ENCODE measurements around the gene TMEM178A.

Gene TMEM178A

GRCh38 chr2:39682066-39682692 is 16.5 kb downstream of the TMEM178A start:
- DNase-seq = no peak

GRCh38 chr2:39683022-39683699 is 17.4 kb downstream of the TMEM178A start:
- DNase-seq = no peak

GRCh38 chr2:39684464-39684863 is 18.7 kb downstream of the TMEM178A start:
- no peak for DNase-seq

DNA sequence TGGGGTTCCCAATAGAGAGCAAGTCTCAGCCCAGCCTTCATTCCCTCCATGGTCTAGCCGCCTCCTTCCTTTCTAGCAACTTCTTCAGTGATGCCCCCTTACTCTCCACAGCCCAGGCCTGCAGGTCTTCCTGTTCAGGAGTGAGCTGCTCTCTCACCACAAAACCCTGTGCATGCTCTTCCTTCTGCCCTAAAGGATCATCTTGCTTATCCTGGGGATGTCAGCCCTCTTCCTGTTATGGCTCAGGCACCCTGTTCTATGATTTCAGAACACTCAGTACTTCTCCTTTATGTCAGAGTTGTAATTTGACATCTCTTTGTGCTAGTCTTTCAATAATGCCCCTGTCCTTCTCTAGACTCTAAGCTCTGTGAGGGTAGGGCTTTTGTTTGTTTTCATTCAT is 19.4 kb downstream of the TMEM178A start:
- DNase-seq = no peak

- DNase-seq = no peak
Observed at GRCh38 chr2:39686456-39686855, 20.7 kb downstream of the TMEM178A start.

- DNase-seq = no peak
Observed at GRCh38 chr2:39688181-39688580, 22.5 kb downstream of the TMEM178A start.

DNA sequence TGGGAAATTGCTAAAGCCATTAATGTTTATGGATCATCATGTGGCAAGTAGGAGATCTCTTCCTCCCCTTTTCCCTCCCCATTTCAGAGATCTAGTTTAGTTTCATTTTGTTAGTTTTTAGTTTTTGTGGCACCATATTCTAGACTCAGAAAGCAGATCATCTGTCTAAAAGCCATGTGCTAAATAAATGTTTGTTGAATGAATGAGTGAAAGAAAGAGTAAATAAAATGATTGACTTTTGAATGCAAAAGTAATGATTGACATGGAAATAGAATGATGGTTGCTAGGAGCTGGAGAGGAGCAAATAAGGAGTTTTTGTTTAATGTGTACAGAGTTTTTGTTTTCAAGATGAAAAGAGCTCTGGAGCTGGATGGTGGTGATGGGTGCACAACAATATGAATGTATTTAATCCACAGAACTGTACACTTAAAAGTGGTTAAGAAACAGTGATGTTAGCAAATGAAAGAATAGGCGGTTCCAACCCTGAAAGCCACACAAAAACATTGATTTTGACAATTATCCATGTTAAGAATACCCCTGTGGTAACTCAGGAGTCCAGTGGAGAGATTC is 23.6 kb downstream of the TMEM178A start:
- DNase-seq = no peak

GRCh38 chr2:39689876-39690275 is 24.2 kb downstream of the TMEM178A start:
- no peak for DNase-seq

DNA sequence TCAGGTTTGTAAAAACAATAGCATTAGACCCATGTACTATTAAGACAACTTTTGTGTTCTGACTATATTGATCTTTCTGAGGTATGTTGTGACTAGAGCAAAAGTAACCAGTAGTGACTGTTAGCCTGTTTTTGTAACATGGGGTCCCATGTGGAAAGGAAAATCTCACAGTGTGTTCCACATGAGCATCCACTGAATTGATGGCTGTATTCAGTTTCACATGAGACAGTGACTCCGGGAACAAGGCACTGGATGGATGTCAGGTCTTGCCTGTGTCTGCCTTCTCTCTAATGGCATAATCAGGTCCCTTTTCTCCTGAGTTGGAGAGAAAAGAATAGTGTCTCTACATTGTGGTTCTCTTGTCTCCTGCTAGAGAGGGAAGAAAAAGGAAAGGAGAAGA is 27.5 kb downstream of the TMEM178A start:
- DNase-seq = no peak

- peak; percentile 85 for DNase-seq
Observed at GRCh38 chr2:39696101-39696553, 30.4 kb downstream of the TMEM178A start.

DNA sequence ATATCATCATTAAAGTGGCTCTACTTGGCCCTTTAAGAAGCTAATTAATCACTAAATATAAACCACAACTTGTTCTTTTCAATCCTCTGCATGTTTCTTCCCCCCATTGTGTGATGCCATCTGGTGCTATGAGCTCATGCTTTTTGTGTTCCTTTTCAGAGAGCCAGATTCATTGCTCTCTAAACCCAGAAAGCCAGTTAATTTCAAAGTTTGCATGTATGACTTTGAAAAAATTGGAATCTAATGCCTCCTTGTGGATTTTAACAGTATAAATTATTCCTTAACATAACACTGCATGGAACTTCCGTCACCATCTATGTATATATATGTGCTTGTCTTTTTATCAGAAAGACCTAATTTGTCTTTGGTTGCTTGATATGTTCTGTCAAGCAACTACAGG is 31.1 kb downstream of the TMEM178A start:
- no peak for DNase-seq

- DNase-seq = no peak
Observed at GRCh38 chr2:39697454-39697853, 31.7 kb downstream of the TMEM178A start.

DNA sequence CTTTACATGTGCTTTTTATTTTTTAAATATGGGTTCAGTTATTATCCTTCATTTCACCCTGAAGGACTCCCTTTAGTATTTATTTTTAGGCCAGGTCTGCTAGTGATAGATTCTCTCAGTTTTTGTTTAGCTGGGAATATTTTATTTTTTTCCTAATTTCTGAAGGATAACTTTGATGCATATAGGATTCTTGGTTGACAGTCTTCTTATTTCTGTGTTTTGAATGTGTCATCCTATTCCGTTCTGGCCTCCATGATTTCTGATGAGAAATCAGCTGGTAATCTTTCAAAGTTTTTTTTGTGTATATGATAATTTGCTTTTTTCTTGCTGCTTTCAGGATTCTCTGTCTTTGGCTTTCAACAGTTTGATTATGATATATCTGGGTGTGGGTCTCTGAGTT is 35.4 kb downstream of the TMEM178A start:
- no peak for DNase-seq

DNA sequence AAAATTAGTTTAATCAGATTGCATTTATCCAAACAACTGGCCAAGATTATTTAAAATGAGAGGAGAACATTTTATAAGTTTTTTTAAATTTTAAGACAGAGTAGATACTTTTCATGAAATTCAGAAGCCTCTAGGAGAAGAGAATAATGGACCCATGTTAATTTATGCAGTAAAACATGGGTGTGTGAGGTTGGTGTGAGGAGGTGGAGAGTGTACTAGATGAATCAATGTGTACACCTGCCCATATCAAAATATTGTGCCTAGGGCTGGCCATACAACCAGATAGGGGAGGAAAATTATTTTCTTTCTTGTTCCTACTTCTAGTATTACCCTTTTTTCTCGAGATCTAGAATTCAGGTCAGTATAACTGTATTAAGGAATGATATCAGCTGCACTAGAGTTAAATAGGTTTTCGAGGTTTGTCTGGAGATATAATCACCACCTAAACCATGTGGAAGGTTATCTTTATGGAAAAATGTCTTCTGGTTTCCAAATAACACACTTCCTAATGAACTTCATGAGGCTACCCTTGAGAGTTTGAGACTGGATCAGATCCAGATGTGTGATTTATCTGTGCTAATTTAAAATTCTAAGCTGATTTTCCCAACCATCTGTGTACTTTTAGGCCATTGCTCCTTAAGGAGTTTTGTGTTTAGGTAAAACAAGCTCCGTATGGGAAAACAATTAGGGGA is 37.6 kb downstream of the TMEM178A start:
- no peak for DNase-seq

- DNase-seq = no peak
Observed at GRCh38 chr2:39704540-39704939, 38.8 kb downstream of the TMEM178A start.

- no peak for DNase-seq
Observed at GRCh38 chr2:39705638-39706037, 39.9 kb downstream of the TMEM178A start.

GRCh38 chr2:39706312-39706711 is 40.6 kb downstream of the TMEM178A start:
- DNase-seq = no peak

DNA sequence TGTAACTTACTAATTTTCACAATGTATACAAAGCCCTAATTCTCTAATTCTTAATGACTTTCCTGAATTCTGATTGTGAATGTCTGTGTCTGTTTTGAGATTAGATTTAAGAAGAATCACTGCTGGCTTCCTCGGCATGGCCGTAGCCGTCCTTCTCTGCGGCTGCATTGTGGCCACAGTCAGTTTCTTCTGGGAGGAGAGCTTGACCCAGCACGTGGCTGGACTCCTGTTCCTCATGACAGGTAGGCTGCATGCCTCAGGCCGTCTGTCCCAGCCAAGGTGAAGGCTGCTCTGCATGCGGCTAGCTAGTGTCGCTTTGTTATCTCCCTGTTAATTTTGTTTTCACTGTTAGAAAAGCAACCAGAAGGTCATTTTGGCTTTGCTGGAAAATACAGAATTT is 41.2 kb downstream of the TMEM178A start:
- no peak for DNase-seq

DNA sequence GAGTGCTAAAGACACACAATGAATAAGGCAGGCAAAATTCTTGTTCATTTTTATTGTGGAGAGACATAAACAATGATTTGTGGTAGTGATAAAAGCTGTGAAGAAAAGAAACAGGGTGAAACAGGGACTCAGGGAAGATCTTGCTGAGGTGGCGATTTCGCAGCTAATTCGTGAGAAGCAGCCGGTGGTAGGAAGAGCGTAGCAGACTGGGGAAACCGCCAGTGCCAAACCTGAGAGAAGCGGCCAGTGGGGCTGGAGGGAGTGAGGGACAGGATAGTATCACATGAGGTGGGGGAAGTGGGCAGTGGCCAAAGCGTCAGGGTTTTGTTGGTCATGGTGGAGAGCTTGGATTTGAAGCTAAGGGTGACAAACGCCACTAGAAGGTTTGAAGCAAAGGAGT is 42.3 kb downstream of the TMEM178A start:
- DNase-seq = no peak

DNA sequence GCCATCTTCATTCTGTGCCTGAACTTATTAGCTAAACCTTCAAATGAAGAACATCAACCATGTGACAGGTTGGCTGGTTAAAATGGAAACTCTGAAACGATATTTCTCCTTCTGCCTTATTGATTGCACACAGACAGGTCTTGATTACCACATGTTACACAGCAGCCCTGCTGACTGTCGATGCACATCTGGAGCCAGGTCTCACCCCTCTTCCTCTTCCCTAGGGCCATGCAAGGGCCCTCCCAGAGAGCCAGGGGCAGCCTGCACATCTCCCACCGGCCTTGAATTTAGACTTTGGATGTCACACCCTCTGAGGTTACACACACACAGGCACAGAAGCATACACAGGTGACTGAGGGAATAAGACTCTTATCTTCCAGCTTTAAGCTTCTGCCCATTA is 45.1 kb downstream of the TMEM178A start:
- no peak for DNase-seq

DNA sequence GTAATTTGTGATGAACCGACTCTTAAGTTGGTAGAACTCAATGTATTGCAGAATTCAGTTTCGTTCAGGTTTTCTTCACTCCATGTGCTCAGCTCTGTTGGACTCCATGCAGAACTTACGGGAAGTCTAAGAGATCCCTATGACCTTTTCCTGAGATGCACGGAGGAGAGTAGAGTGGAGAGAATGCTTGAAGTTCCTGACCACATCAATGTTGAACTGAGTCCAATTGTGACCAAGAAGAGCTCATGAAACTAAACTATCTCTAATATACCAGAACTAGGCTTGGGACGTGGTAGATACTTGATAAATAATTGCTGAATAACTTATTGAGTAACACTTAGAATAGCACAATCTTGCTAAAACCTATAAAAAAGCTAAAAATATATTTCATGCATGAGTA is 47.2 kb downstream of the TMEM178A start:
- DNase-seq = no peak

DNA sequence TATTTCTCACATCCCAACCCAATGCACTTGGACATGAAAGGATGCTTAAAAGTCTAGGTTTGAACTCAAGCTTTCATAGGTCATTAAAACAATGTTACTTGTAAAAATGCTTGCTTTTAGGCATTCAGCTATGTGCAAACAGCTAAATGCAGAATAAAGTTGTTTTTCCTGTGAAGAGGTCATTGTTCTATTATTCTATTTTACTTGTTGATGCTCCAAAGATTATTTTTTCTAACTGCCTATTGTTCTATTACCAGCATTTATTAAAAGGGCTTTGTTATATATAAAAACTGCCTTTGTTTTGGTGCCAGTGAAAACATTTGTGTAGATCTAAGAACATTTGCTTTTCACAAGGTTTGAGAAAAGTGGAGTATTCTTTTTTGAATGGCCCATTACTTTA is 49.4 kb downstream of the TMEM178A start:
- DNase-seq = no peak

DNA sequence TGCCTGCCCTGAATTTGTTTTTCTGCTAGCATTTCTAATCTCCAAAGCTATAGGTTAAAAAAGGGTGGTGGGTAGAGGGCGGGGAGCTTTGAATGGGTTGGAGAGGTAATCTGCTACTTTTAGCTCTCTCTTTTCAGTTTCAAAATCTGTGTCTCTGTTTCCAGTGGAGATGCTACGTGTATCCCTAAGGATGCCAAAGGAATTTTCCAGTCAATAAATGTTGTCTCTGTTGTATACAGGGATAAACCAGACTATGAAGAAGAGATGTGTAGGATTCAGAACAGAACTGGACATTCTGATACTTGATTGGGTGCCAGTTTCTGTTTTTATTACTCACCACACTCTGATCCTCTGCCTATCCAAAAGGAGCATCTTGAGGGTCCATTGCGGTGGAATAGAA is 50.1 kb downstream of the TMEM178A start:
- DNase-seq = no peak

DNA sequence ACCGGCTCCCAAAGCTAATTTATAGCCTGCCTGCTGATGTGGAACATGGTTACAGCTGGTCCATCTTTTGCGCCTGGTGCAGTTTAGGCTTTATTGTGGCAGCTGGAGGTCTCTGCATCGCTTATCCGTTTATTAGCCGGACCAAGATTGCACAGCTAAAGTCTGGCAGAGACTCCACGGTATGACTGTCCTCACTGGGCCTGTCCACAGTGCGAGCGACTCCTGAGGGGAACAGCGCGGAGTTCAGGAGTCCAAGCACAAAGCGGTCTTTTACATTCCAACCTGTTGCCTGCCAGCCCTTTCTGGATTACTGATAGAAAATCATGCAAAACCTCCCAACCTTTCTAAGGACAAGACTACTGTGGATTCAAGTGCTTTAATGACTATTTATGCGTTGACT is 51.4 kb downstream of the TMEM178A start:
- DNase-seq = no peak

All from NCI-H510A treated with DMSO at 0.1 percent for 48 hours (cell line).